Glomerular endothelial cell (primary cell): ENCODE results near the gene CST1. TPM values are rescaled to one million over a fixed set of nuclear protein-coding genes. Genes with fewer than 3 reads are reported as not detected.
"Not testable (repeated sequence)": the region's sequence is repeated elsewhere in the genome, so short reads cannot be mapped to it uniquely, and the experiment has no call there.

ENCODE experiments used
- DNase-seq: peaks from one replicate; pipeline ENCODE4 v3.0.0-alpha.2; 2011; ENCODE audit warnings: low read depth, low spot score; ENCODE audit errors: extremely low read depth
- total RNA-seq: library from RNA; depleted of rRNA; stranded (reverse); fragments of >200 nt; gene quantifications from 2 replicates; pipeline ENCODE4 v1.2.3, GENCODE V29; 2015

The CST1 gene
- total RNA-seq, 1 donor from 2014 or later: 18.0 TPM

- DNase-seq: not testable (repeated sequence)
Observed at GRCh38 chr20:23711778-23712177, 39.0 kb downstream of the CST1 start.

GRCh38 chr20:23710771-23711170, 40.0 kb downstream of the CST1 start:
- DNase-seq: no peak

- DNase-seq: no peak
Observed at GRCh38 chr20:23705895-23706294, 44.8 kb downstream of the CST1 start.

GRCh38 chr20:23702021-23702420, 48.7 kb downstream of the CST1 start:
- no peak for DNase-seq

- DNase-seq: no peak
Observed at GRCh38 chr20:23700931-23701330, 49.8 kb downstream of the CST1 start.

- no peak for DNase-seq
Observed at GRCh38 chr20:23697947-23698346, 52.8 kb downstream of the CST1 start.

Other genes with a start within 250 kb of the CST1 start
- gene CST9L, start 182.5 kb downstream of the CST1 start, total RNA-seq: not detected in 2 replicates
- not detected in 2 replicates for gene CST9, start 145.0 kb downstream of the CST1 start, total RNA-seq
- 440 and 787 TPM in 2 replicates for gene CST3, start 113.0 kb downstream of the CST1 start, total RNA-seq
- gene CST4, start 61.9 kb downstream of the CST1 start, total RNA-seq: not detected in 2 replicates
- gene CST2, start 75.8 kb upstream of the CST1 start, total RNA-seq: not detected in 2 replicates
- not detected in 2 replicates for gene CST5, start 128.8 kb upstream of the CST1 start, total RNA-seq
- not detected in 2 replicates for gene GGTLC1, start 237.8 kb upstream of the CST1 start, total RNA-seq